ENCODE results near the gene FABP6. TPM values are rescaled to one million over a fixed set of nuclear protein-coding genes. Genes with fewer than 3 reads are reported as not detected.

FABP6 gene
- total and polyA plus RNA-seq, 9 of the 15 experiments (the other 6 are each of a cell fraction or from before 2014, with no cell fraction given) = 0.11 to 0.33 (median 0.21) TPM; not detected in 4

- CTCF ChIA-PET (ENCODE audit: low intra/inter-chr PET ratio) = no interaction called here
- H2AFZ ChIP-seq (ENCODE audit: low read depth, low read length) = peak overlapping the region; percentile 51
- 26% methylated on average over 16 of the region's 16 CpGs for WGBS (ENCODE audit: insufficient coverage, low coverage, missing lambda C conversion rate)
- H3K9me1 ChIP-seq (ENCODE audit: control insufficient read depth, insufficient read depth, low read length) = peaks cover 8% of the 10 kb centered on the region
- peak overlapping the region; percentile 54 for H3K4me2 ChIP-seq (ENCODE audit: insufficient read depth, low read length)
- DNase-seq (ENCODE audit: extremely low read depth in 1 of 4, low spot score in 3 of 4) = peak; percentile 55 to 79 (median 64)
- intact Hi-C loops (cut with micrococcal nuclease) = loop anchor here (5.0 kb wide), 1 partner anchor 180 kb away; no protein-coding TSS in a partner anchor
- 0 out of 4 replicates have a peak overlapping the region, but pooled peaks of 1 of the 2 experiments have one; percentile 45 for H3K9ac ChIP-seq (ENCODE audit: insufficient read depth in 1 of 2, low read depth in 2 of 2, low read length in 2 of 2)
- peaks cover 29 to 36% of the 10 kb centered on the region in 2 experiments for H3K4me1 ChIP-seq (replicated peaks in 1 of 2; ENCODE audit: control insufficient read depth in 2 of 2, insufficient read depth in 2 of 2, low read length in 2 of 2)
- POLR2A ChIA-PET = interaction anchor here (0.6 to 2.2 kb wide), 9 partner anchors 9 to 90 kb away, joined by 3 to 13 read pairs (median 3); no protein-coding TSS in a partner anchor
- peak; percentile 92 for FAIRE-seq
- no peaks in the 10 kb centered on the region for H3K27me3 ChIP-seq (ENCODE audit: control insufficient read depth in 2 of 2, insufficient read depth in 2 of 2, low read length in 2 of 2)
- no TSS peak for BruUV-seq (replicated peaks)
- no peaks in the 10 kb centered on the region for H3K9me3 ChIP-seq (replicated peaks; ENCODE audit: control insufficient read depth, insufficient read depth, low read depth, low read length)
- peak overlapping the region; percentile 16; the same call in 1 of the 3 replicates for H3K27ac ChIP-seq (ENCODE audit: extremely low read depth, low read depth, low read length)
- H3K79me2 ChIP-seq (ENCODE audit: control insufficient read depth, insufficient read depth, low read length) = no peaks in the 10 kb centered on the region
- in situ Hi-C loops (cut with MboI) = no loop called here
- no peak overlapping the region for H3K4me3 ChIP-seq
- ATAC-seq = peak; percentile 70
- H4K20me1 ChIP-seq (replicated peaks; ENCODE audit: control insufficient read depth, insufficient read depth, low read length) = peaks cover 5% of the 10 kb centered on the region; the same call in 1 of the 2 replicates
- no peaks in the 10 kb centered on the region for H3K36me3 ChIP-seq (ENCODE audit: control insufficient read depth, insufficient read depth, low read length)
- no peak for TF ChIP-seq ARHGAP35 (IDR thresholded peaks at IDR 0.05; ENCODE audit: partially characterized antibody)
- 0 out of 2 replicates have a peak, but pooled peaks have one; percentile 27 for TF ChIP-seq ZKSCAN1 (IDR thresholded peaks at IDR 0.05; ENCODE audit: low read depth, low read length)
- TF ChIP-seq SRF (CRISPR knock-in tag; IDR thresholded peaks at IDR 0.05) = no peak
- TF ChIP-seq MGA (IDR thresholded peaks at IDR 0.05) = peak; percentile 70
- TF ChIP-seq TEAD2 (tag; IDR thresholded peaks at IDR 0.05) = no peak
- TF ChIP-seq, protein P1, sequence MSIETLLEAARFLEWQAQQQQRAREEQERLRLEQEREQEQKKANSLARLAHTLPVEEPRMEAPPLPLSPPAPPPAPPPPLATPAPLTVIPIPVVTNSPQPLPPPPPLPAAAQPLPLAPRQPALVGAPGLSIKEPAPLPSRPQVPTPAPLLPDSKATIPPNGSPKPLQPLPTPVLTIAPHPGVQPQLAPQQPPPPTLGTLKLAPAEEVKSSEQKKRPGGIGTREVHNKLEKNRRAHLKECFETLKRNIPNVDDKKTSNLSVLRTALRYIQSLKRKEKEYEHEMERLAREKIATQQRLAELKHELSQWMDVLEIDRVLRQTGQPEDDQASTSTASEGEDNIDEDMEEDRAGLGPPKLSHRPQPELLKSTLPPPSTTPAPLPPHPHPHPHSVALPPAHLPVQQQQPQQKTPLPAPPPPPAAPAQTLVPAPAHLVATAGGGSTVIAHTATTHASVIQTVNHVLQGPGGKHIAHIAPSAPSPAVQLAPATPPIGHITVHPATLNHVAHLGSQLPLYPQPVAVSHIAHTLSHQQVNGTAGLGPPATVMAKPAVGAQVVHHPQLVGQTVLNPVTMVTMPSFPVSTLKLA (conservative IDR thresholded peaks at IDR 0.05) = peak in 1 of 2 experiments; percentile 44; a peak in 2 of 4 replicates
Observed at GRCh38 chr5:160262151-160263074, 33.1 kb downstream of the FABP6 start.

Data from K562 (cell line).